SK-N-SH (cell line): ENCODE measurements around the gene COMMD8.

Experiments used
- CTCF ChIP-seq: fragments of 200-600 bp; sonication (generic); IDR thresholded peaks from 2 replicates; pipeline ENCODE4 v1.6.1; 2017; ENCODE audit warnings: antibody characterized with exemption, mild to moderate bottlenecking, moderate library complexity
- EP300 ChIP-seq, 2 experiments: IDR thresholded peaks; 2 replicates each; pipeline versions ENCODE4 v1.4.0 to v1.6.1; 2012; ENCODE audit warnings: borderline replicate concordance in 1 of 2, low read depth in 1 of 2, low read length in 1 of 2
- USF1 ChIP-seq: IDR thresholded peaks from 2 replicates; pipeline ENCODE4 v1.4.0; 2012; ENCODE audit warnings: low read depth, borderline replicate concordance

- TF ChIP-seq EP300 (IDR thresholded peaks at IDR 0.05; ENCODE audit: borderline replicate concordance in 1 of 2, low read depth in 1 of 2, low read length in 1 of 2) (no peak), CTCF (no peak), USF1 (no peak)
Measured at GRCh38 chr4:47442980-47443379, 20.5 kb downstream of the COMMD8 start.
